ENCODE measurements around the gene ADAMTS2.

The ADAMTS2 gene

DNA sequence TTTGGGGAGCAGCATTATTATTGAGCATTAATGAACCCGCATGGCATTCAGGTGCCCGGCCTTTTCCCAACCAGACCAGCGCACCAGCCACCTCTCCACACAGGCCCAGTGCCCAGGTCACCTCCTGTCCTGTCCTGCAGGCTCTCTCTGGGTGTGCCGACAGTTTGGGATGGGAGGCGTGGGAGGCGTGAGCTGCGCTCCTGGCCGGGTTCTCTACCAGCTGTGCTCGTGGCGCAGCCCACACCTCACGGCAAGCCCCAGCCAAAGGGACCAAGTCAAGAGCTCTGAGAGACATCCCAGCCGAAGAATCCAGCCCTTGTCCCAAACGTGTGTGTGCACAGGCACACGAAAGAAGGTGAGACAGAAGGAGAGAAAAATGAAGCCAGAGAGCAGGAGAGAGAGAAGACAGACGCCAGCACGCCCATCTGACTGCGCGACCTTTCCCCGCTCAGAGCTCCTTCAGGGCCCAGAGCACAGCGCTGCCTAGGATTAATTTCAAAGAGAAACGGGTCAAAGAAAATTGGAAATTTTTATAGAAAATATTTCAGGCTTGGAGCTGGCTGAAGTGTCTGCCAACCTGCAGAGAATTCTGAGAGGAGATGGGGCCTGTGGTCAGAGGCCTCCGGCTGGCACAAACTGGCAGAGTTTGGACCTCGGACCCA is 81.7 kb downstream of the ADAMTS2 start:
- no peak for DNase-seq

DNA sequence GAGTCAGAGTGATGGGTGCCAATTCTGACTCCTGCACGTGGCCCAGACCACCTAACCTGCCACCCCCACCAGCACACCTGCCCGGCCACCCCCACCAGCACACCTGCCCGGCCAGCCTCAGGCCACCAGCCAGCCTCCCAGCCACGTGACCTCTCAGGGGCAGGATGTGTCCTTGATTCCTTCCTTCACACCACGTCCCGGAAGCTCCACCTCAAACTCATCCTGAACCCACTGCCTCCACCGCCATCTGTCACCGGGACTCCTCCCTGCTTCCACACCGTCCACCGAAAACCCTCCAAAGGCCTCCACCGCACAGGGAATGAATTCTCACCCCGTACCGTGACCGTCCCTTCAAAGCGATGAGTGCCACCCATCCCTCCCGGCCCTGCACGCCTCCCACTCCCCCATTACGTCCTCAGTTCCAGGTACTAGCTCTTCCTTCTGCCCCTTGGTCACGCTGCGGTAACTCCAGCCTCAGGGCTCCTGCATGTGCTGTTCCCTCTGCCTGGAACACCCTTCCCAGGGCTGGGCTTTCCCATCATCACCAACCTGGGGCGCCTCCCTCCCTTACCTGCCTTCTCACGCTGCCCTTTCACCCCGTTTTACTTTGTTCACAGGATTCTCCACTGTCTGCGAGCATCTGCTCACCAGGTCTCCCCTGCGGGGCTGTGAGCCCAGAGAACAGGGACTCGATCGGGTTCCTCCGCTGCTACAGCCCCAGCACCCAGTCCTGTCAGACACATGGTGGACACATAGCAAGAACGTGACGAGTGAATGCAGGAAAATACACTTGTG is 82.9 kb downstream of the ADAMTS2 start:
- DNase-seq, result no peak

DNA sequence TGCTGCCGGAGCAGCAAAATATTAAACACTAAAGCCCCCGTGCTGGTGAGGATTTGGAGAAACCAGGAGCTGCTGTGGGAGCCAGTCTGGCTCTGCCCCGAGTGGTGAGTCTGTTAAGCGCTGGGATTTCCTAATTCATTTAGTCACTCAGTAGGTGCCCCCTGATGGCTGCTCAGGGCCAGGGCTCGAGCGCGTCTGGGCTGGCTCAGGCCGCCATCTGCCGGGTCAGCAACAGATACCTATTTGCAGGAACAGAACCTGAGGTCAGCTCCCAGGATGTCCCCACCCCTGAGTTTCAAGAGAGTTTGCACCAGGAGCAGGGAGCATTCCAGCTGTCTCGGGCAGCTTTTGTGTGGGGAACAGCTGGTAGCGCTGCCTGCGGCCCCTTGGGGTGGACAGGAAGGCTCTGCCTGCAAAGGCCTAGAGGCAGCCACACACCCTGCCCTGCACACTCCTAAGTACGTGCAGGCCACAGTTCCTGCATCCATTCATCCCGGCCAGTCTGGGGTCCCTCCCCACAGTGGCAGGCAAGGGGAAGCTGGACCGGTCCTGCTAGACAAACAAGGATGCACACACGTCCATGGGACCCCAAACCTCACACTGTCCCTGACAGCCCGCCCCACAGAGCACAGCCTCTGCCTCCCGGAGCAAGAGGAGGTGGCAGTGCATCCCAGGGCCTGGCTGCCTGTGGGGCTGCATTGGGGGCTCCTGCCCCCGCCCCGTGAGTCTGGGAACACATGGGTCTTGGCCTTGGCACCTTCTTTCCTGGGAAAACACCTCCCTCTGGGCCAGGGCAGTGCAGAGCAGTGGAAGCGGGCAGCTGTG is 83.7 kb downstream of the ADAMTS2 start:
- DNase-seq, result peak; percentile 29

DNA sequence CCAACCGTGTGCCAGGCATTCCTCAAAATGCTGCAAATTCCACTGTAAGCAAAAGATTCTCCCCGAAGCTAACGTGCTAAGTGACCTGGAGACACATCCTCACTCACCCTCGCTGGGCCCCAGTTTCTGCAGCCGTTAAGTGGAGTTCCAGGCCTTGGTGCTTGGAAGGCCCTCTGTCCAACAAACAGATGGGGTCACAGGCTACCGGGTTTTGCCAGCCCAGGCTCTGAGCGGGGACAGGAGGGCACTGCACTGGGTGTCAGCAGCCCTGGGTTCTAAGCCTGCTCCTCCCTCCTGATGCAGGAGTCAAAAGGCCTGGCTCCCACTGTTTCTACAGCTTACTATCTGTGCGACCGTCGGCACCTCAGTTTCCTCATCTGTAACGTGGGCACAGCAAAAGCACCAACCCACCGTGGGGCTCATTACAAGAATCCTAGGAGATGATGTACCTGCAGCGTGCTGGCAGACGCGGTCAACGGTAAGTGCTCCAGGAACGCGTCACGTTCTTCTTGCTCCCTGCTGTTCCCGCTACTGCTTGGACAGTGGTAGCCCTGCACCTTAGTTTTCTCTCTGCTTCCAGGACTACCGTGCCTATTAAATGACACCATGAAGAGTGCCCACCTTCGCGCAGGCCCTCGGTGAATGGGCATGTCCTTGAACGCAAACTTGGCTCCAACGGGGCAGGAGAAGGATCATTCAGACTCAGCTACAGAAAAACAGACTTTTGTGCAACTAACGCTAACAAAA is 84.8 kb downstream of the ADAMTS2 start:
- no peak for DNase-seq

DNA sequence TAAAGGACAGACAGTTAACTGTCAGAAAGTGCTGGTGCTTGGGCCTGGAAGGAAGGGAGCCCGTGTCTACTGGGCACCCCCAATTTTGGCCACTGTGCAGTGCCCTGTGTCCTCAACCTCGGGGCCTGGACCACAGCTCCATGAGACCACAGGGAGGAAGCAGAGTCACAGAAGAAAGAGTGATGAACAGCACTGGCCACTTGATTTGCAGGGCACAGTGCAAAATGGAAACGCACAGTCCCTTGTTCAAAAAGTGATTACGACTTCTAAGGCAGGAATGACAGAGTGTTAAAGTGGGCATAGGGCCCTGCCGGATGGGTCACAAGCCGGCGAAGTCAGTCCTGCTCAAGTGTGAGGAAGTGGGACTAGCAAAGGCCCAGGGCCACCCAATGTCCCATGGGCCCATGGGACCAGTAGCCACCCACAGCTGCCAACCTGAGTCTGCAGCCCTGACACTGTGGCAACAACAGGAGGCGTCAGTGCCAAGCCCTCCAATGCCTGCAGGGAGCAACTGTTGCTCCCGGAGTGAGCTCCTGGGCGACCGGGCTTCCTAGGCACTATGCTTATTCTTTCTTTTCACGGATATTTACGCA is 85.4 kb downstream of the ADAMTS2 start:
- no peak for DNase-seq

DNA sequence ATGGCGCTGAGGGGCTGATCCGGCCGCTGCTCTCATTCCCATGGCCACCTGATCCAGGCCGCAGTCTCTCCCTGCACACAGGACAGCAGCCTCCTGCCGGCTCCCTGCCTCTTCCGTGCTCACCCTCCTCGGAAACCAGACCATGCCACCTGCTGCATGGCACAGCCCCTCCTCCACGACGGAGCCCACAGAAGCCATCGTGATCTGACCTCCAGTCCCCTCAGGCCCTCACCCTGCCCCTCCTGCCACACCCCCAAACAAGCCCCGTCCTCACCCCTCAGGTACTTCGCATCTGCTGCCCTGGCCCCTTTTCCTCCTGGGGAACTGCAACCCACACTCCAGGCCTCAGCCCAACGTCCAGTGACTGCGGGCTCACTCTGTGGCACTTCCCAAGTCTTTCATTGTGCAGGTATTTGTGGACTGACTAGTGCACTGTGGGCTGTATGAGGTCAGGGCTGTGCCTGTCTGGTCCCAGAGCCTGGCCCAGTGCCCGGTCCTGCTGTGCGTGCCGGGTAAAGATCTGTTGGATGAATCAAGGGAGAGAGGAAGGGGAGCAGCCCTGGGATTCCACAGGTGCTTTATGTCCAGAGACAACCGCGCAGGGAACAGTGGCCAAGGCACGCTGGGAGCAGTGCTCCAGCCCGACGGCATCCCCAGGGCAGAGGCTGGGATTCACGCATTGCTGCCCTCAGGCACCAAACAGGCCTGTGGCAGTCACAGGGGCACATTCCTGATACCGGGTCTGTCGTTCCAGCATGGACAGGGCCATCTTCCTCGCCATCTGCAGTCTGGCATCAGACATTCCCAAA is 86.1 kb downstream of the ADAMTS2 start:
- DNase-seq, result peak; percentile 65

DNA sequence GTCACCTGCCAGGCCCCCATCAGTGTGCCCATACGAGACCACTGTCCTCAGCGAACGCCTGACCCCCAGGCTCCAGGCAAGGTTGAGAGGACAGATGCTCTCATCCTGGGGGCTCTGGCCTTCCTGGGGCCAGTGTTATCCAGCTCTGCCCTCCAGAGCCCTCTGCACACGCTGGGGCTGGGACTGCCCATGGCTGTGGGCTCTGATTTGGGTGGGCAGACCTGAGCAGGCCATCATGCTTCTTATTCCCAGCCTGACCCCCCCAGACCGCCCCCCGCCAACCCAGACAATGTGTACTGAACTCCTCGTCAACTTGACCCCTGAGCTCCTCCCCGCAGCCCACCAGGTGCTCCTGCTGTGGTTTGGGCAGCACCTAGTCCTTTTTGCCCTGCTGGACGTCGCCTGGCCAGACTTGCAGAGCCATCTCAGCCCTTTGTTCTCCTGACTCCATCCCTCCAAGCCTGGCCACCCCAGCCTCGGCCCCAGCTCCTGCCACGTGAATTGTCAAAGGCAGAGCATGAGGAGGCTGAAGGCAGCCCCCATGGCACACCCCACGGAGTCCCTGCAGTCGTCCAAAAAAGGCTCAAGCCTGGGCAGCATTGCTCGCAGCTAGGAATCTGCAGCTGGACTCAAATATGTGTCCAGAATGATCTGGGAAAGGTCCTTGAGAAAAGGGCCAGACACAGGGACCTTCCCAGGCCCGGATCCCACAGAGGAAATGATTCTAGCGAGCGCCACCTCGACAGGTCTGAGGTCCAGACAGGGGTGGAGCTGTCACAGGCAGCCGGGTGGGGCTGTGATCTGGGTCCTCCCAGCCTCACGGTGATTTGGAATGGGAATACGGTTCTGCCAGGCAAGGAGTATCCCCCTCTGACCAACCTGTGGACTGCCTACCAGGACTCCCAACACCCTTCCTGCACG is 87.0 kb downstream of the ADAMTS2 start:
- DNase-seq, result no peak

DNA sequence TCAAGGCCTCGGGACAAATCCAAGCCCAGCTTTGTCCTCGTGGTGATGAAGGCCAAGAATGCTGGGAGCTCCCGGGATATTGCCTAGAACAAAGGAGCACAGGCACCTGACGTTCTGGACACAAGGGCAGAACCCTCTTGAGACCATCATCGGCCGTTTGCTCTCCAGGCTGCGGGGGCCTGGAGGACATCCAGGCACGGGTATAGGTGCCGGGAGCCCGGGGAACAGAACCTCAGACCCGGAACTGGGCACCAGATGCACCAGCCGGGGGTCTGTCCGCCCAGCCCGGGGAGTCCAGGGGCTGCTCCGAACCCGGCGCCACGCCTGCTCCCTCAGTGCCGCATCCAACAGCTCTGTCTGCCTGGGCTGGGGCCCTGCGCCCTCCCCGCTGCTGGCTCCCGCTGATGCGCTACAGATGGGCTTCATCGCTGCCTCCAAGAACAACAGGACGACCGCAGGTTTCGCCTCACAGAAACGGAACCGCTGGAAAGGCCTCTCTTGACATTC is 88.0 kb downstream of the ADAMTS2 start:
- peak; percentile 74 for DNase-seq

DNA sequence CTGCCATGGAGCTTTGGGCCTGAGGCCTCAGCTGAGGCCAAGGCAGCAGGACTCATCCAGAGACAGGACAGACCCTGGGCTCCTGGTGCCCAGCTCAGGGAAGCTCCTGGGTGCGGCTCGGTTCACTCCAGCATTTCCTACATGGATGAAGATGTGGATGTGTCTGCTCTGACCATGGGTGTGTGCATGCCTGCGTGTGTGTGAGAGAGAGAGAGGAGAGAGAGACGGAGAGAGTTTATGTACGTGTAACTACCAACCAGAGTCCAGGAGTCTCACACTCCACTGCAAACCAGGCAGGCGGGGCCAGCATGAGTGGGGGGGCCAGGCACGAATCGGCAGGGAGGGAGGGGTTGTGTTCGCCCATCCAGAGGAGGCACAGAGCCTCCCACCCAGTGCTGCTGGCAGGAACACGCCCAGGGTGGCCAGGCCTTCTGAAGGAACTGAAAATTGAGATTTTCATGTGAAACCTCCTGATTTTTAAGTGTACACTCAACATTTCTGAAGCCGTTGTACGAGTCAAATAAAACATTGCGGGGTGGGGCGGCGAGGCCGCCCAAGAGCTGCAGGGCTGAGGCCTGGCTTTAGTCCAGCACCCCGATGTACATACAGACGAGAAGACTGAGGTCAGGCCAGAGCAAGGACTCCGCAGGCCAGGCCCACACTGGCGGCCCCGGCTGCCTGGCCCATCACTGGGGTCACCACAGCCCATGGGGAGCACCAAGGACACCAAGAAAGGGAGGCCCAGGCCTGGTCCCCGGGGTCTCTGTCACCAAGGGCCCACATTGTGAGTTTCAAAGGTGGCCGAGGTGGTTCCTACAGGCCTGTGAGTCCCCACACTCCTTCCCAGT is 88.7 kb downstream of the ADAMTS2 start:
- DNase-seq, result no peak

DNA sequence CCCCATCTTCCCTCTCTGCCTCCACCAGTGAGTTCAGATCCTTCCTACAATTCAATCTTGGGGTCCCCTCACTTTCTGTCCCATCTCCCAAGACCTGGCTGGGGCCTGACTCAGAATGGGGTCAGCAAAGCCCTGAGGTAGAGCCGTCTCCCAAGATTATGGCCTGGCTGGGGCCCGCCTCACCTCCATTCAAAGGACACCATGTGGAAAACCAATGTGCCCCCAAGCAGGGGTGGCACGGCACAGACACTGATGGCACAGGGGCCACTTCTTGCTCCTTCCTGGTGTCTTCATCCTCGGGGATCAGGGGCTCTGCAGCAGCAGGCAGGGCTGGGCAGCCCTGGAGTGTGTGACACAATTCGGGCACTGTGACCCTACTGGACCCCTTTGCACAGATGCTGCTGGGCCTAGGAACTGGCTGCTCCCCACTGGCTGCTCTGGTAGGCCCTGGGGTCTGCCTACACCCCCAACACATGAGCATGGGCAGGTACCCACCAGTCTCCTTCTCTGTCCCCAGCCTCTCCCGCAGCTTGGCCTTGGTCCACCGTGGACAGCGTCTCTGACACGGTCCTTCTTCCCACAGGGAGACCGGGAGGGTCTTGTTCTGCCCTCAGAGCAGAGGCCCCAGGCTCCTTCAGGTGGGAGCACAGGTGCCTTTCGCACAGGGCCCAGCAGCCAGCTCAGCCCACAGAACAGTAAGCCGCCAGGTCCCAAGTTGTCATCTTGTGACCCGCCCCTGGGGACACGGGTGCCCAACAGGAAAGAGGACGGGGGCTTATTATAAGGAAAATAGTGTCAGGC is 89.5 kb downstream of the ADAMTS2 start:
- DNase-seq, result no peak

DNA sequence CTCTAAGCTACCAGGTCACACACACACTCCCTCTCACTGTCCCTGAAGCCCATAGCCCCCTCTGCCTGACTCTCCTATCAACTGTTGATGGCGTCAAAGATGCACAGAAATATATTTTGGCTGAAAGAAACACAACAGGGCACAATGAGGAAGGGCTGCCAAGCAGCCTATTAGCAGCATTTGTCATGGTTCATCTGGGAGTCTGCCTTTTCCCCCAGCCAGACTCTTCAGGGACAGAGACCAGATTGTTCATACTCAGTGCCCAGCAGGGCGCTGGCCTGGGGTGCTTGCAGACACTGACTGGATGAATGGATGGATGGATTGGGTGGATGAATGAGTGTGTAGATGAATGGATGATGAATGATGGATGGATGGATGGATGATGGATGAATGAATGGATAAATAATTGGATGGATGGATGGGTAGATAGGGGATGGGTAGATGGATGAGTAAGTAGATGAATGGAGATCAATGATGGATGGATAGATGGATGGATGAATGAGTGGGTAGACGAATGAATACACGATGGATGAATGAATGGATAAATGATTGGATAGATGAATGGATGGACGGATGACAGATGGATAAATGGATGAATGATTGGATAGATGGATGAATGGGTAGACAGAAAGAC is 90.5 kb downstream of the ADAMTS2 start:
- no peak for DNase-seq

DNA sequence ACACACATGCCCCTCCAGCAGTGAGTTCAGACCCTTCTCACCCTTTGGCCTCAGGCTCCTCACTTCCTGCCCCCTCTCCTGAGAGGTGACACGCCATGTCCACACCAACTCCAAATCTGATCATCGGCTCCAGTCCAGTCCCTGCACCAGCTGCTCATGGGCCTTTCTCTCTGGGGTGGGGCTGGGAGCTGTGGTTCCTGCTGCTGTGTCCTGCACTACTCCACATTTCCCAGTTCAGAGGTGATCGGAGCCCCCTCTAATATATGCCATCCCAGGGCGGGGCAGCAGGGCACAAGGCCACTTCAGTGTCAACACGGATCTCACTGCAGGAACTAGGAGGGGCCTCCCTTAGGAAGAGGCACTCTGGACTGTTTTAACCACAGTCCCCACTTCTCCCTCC is 91.5 kb downstream of the ADAMTS2 start:
- no peak for DNase-seq

DNA sequence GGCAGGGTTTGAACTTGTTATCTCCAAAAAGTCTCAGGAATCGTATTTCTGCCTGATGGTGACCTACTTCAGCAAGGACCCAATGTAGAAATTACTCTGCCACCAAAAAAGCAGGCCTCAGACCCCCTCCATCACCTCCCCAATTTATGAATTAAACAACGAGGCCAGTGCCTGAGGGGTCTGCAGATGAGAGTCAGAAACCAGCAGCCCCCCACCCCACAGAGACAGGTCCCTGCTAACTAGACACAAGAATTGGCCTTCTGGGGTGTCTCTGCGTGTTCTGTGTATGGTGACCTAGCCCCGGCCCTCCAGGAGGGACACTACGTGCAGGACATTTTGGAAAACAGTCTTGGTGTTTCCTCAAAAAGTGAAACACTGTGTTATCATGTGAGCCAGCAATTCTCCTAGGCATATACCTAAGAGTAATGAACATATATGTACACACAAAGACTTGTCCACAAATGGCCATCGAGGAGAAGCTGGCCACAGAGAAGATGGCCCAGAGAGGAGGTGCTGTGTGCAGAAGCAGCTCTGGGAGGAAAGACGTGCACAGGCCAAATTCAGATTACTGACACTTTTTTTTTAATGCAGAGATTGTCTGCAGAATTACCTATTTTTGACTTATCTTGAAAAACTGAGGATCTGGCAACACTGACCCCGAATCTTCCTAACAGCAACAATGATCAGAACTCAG is 93.8 kb downstream of the ADAMTS2 start:
- no peak for DNase-seq

DNA sequence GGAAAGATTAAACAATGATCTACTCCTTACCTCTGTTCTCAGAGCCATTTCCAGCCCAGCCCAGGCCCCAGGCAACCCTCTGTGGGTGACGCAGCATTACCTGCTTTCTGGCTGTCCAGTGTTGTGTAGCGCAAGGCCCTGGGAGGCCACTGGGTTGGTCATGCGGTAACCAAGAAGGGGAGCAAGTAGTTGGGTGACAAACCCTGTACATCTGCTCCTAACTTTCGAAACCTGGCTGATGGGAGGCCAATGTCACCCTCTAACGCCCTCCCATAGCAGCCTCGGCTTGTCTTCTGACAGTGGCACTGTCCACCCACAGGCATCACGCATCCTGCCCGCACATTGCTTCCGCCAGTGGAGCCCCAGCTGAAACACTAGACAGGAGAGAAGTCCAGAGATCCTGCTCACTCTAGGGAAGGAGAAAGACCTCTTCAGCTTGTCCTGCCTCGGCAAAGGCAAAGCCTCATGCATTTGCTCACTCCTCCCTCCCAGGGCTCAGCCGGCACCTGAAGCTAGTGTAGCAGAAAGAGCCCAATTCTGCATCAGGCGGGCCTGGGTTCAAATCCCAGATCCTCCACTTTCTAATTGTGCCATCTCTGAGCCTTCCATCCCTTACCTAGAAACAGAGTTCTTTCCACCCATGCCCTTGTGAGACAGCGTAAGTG is 94.6 kb downstream of the ADAMTS2 start:
- no peak for DNase-seq

DNA sequence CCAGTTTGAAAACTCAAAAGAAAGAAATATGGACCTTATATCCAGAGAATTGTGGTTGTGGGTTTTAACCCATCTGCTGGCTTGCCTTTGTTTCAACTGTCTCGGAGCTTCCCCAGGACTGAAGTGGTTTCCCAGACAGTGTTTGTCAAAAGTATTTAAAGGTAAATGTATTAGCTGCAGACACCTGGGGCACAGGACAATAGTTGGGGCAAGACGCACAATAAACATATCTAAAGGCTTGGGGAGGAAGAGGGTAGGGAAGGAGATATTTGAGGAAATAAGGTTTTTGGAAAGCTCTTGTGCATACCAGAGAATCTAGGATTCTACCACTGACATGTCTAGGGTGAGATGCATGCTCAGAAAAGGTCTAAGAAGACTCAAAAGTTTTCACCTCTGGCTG is 99.0 kb downstream of the ADAMTS2 start:
- no peak for DNase-seq

DNA sequence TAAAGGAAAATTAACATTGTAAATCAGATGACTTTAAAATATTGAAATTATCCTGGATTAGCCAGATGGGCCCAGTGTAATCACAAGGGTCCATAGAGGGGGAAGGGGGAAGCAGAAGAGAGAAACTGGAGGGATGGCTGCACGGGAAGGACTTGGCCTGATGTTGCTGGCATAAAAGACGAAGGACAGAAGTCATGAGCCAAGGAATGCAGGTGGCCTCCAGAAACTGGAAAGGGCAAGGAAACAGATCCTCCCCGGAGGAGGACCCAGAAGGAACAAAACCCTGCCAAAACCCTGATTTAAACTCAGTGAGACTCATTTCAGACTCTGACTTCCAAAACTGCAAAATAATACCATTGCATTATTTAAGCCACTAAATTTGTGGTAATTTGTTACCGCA is 100.2 kb downstream of the ADAMTS2 start:
- no peak for DNase-seq

DNA sequence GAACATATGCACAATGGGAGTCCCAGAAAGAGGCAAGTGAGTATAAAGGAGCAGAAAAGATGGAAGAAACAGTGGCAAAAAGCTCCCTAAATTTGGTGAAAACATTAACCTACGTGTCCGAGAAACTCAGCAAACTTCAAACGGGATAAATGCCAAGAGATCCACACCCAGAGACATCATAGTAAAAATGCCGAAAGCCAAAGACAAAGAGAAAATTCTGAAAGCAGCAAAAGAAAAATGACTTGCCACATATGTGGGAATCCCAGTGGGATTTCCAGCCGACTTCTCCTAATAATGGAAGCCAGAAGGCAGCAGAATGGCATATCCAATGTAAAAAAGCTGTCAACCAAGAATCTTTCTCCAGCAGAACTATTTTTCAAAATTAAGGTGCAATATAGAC is 101.2 kb downstream of the ADAMTS2 start:
- no peak for DNase-seq
